ENCODE data around the gene NPB.

- TF ChIP-seq, protein P1, sequence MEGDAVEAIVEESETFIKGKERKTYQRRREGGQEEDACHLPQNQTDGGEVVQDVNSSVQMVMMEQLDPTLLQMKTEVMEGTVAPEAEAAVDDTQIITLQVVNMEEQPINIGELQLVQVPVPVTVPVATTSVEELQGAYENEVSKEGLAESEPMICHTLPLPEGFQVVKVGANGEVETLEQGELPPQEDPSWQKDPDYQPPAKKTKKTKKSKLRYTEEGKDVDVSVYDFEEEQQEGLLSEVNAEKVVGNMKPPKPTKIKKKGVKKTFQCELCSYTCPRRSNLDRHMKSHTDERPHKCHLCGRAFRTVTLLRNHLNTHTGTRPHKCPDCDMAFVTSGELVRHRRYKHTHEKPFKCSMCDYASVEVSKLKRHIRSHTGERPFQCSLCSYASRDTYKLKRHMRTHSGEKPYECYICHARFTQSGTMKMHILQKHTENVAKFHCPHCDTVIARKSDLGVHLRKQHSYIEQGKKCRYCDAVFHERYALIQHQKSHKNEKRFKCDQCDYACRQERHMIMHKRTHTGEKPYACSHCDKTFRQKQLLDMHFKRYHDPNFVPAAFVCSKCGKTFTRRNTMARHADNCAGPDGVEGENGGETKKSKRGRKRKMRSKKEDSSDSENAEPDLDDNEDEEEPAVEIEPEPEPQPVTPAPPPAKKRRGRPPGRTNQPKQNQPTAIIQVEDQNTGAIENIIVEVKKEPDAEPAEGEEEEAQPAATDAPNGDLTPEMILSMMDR (IDR thresholded peaks at IDR 0.05; ENCODE audit: low read length), result no peak
- TF ChIP-seq EZH2 (optimal IDR thresholded peaks at IDR 0.05; ENCODE audit: low read depth, low read length) (no peak), EZH2phosphoT487 (IDR thresholded peaks at IDR 0.05; ENCODE audit: low read length) (no peak)
Measured at GRCh38 chr17:81858170-81858966, 43.7 kb upstream of the NPB start.
